Measurements from ENCODE around the gene ERG. TPM values are rescaled to one million over a fixed set of nuclear protein-coding genes. Genes with fewer than 3 reads are reported as not detected.

Gene ERG
- polyA plus RNA-seq, 1 experiment = not detected

DNA sequence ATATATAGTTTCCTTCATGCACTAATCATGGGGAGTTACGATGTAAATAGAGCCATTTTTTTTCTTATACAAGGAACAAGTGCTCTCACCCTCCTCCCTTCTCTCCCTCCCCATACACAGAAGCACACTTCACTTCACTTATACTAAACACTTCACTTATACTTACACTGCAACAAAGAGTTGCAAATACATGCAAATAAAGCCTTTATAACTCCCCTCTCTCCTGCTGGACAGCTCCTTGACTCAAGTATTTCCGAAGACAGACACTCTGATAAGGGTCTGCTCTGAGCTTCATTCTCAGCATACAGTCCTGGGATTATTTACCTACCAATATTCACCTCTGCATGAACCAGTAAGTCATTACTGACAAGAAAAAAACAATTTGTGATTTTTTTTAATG is 35.6 kb upstream of the ERG start:
- no peak overlapping the region for H3K4me3 ChIP-seq (ENCODE audit: low read depth, low read length)
- POLR2A ChIA-PET = no interaction called here

DNA sequence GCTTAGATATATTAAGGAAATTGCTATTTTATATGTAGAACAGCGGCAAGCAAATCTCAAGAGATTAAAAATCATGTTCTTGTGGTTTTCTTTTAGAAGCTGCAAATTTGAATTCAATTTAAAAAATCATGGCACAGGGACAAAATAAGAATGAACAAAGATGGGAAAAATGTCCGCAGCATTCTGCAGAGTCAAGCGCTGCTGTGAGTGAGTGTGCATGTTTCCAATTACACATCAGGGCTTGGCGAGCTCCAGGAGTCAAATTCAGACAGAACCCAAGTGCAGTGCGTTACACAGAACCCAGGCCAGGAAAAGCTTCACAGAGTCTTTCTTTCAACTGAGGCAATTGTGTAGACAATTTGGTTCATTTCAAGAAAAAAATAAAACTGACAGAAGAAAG is 33.3 kb upstream of the ERG start:
- POLR2A ChIA-PET = no interaction called here
- H3K27ac ChIP-seq (ENCODE audit: low read depth, low read length) = no peak overlapping the region
- H3K27me3 ChIP-seq (ENCODE audit: control insufficient read depth, insufficient read depth, low read length) = no peaks in the 10 kb centered on the region
- DNase-seq (ENCODE audit: low read depth, low spot score) = no peak
- H3K9me3 ChIP-seq (ENCODE audit: control insufficient read depth, insufficient read depth, low read length) = no peaks in the 10 kb centered on the region
- no peak overlapping the region for H3K4me3 ChIP-seq (ENCODE audit: low read depth, low read length)
- TF ChIP-seq, protein P1, sequence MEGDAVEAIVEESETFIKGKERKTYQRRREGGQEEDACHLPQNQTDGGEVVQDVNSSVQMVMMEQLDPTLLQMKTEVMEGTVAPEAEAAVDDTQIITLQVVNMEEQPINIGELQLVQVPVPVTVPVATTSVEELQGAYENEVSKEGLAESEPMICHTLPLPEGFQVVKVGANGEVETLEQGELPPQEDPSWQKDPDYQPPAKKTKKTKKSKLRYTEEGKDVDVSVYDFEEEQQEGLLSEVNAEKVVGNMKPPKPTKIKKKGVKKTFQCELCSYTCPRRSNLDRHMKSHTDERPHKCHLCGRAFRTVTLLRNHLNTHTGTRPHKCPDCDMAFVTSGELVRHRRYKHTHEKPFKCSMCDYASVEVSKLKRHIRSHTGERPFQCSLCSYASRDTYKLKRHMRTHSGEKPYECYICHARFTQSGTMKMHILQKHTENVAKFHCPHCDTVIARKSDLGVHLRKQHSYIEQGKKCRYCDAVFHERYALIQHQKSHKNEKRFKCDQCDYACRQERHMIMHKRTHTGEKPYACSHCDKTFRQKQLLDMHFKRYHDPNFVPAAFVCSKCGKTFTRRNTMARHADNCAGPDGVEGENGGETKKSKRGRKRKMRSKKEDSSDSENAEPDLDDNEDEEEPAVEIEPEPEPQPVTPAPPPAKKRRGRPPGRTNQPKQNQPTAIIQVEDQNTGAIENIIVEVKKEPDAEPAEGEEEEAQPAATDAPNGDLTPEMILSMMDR (IDR thresholded peaks at IDR 0.05; ENCODE audit: low read depth, low read length) = no peak
- CTCF ChIA-PET = interaction anchor here (1.0 kb wide), 1 partner anchor 10 kb away, joined by 3 read pairs; no protein-coding TSS in a partner anchor

More for the DNA sequence above, 35.6 kb upstream of the ERG start:
- Histone ChIP-seq H3K27ac (ENCODE audit: low read depth, low read length) (no peak overlapping the region), H3K27me3 (ENCODE audit: control insufficient read depth, insufficient read depth, low read length) (no peaks in the 10 kb centered on the region), H3K9me3 (ENCODE audit: control insufficient read depth, insufficient read depth, low read length) (no peaks in the 10 kb centered on the region)
- CTCF ChIA-PET = no interaction called here
- TF ChIP-seq, protein P1 (IDR thresholded peaks at IDR 0.05; ENCODE audit: low read depth, low read length) = no peak
- no peak for DNase-seq (ENCODE audit: low read depth, low spot score)

DNA sequence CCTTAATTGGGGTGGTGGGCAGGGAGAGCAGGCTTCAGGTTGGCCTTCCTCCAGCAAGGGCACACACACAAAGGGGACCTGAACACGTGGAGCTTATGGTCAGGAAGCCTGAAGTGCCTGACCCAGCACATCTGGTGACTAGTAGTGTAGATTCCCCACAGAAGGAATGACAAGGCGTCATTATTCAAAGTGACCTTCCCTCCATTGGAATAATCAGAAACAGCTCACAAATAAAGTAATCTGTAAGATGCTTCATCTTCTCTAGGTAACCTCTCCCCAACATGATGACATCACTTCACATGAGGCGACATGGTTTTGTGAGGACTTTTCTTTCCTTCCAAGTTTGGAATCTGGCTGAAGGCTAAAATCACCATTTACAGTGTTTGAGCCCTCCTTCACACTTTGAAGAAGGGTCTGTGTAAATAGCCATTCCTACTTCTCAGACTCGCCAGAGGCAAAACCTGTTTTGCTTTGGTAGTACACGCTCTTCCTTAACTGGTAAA is 32.8 kb upstream of the ERG start:
- no peak overlapping the region for H3K27ac ChIP-seq (ENCODE audit: low read depth, low read length)
- ChIA-PET CTCF (interaction anchor here (1.0 kb wide), 1 partner anchor 11 kb away, joined by 3 read pairs; no protein-coding TSS in a partner anchor), POLR2A (no interaction called here)
- TF ChIP-seq, protein P1 (IDR thresholded peaks at IDR 0.05; ENCODE audit: low read depth, low read length) = no peak
- DNase-seq (ENCODE audit: low read depth, low spot score) = no peak
- H3K9me3 ChIP-seq (ENCODE audit: control insufficient read depth, insufficient read depth, low read length) = no peaks in the 10 kb centered on the region
- H3K27me3 ChIP-seq (ENCODE audit: control insufficient read depth, insufficient read depth, low read length) = no peaks in the 10 kb centered on the region
- H3K4me3 ChIP-seq (ENCODE audit: low read depth, low read length) = no peak overlapping the region

DNA sequence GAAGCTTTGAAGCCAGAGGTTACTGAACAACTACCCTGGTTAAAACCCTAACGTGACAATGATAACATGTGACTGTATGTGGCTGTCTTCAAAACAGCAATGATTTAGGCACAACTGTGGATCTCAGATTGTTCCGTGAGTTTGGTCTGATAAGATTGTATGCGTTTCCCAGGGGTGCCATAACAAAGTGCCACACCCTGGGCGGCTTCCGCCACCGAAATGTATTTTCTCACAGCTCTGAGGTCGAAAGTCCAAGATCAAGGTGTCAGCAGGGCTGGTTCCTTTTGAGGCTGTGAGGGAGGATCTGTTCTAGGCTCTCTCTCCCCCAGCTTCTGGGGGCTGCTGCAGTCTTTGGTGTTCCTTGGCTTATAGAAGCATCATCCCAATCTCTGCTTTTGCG is 29.5 kb upstream of the ERG start:
- TF ChIP-seq, protein P1 (IDR thresholded peaks at IDR 0.05; ENCODE audit: low read depth, low read length) = no peak
- H3K9me3 ChIP-seq (ENCODE audit: control insufficient read depth, insufficient read depth, low read length) = no peaks in the 10 kb centered on the region
- DNase-seq (ENCODE audit: low read depth, low spot score) = no peak
- ChIA-PET POLR2A (no interaction called here), CTCF (no interaction called here)
- no peak overlapping the region for H3K27ac ChIP-seq (ENCODE audit: low read depth, low read length)
- peaks cover 2% of the 10 kb centered on the region for H3K27me3 ChIP-seq (ENCODE audit: control insufficient read depth, insufficient read depth, low read length)
- no peak overlapping the region for H3K4me3 ChIP-seq (ENCODE audit: low read depth, low read length)

DNA sequence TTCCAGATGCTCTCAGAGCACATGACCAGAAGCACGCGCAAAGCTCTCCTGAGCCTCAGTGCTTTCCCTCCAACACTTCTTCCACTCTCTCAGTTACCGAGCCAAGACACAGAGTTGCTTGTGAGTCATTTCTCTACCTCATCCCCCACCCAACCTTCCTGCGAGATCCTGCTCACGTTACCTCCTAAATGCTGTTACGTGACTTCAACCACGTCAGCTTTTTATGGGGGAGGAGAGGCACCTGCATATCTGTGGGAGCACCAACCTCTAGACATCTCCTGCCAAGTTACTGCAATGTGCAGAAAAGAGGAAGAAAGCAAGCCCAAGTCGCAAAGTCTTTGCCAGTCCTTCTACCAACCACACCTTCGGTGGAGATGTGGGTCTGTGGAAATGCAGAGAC is 27.2 kb upstream of the ERG start:
- ChIA-PET CTCF (no interaction called here), POLR2A (no interaction called here)
- Histone ChIP-seq H3K27ac (ENCODE audit: low read depth, low read length) (no peak overlapping the region), H3K27me3 (ENCODE audit: control insufficient read depth, insufficient read depth, low read length) (peaks cover 2% of the 10 kb centered on the region), H3K9me3 (ENCODE audit: control insufficient read depth, insufficient read depth, low read length) (no peaks in the 10 kb centered on the region), H3K4me3 (ENCODE audit: low read depth, low read length) (no peak overlapping the region)
- TF ChIP-seq, protein P1 (IDR thresholded peaks at IDR 0.05; ENCODE audit: low read depth, low read length) = no peak
- no peak for DNase-seq (ENCODE audit: low read depth, low spot score)
